HG03571 (cell line): Measurements from ENCODE around the gene PRX.
"Not testable (repeated sequence)": the region's sequence is repeated elsewhere in the genome, so short reads cannot be mapped to it uniquely, and the experiment has no call there.

Source experiments
- ATAC-seq: cut with Tn5 transposase; IDR thresholded peaks from one replicate; pipeline ENCODE4 v1.9.1; 2021; ENCODE audit not compliant: unreplicated experiment

Gene PRX

GRCh38 chr19:40416918-40417642 is 3.9 kb upstream of the PRX start:
- no peak for ATAC-seq

DNA sequence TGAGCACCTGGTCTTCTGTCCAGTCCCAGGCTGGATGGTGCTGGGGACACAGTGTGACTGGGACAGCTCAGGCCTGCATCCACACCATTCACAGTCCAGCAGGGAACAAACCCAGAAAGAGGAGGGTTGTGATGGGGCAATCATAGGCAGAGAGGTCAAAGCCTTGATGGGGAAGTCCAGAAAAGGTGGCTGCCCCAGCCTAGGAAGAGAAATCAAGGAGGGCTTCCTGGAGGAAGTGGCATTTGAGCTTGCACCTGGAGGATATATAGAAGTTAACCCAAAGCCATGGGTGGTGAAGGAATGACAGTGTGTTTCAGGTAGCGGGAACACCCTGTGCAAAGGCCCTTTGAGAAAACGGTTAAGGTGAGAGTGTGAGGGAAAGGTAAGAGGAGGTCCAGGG is 2.6 kb upstream of the PRX start:
- no peak for ATAC-seq

DNA sequence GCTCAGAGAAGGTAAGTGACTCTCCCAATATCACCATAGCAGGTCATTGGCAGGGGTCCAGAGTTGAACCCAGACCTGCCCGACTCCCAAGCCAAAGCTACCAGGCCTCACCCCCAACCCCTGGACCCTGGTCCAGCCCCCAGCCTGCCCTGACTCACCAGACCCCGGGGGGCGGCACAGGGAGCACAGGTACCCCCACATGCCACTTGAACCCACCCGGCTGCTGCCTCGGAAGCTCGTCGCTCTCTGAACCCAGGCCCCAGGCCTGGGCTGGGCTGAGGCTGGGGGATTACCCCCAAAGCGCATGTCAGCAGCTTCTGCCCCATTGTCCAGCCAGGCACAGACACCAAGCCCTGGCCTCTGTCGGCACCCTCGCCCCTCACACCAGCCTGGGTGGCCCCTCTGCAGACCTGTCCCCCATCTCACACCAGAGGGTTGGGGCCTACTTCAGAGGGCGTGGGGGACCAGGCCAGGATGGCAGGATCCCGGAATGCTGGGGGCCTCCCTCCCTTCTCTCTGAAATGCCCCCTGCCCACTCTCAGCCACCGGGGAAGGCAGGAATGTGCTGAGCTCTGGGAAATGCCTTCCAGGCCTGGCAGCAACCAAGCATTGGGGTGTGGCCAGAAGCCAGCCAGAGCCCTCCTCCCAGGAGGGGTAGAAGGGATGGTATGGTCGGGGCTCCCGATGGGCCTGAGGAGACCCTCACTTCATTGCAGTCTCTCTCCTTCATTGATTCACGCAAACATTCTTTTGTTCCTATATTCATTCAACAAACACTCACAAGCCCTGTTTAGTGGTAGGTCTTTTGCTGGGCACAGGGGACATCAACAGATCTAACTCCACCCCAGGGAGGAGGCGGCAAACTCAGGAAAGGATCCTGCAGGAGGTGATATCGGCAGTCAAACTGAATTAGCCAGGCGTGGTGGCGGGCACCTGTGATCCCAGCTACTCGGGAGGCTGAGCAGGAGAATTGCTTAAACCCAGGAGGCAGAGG is 1.7 kb upstream of the PRX start:
- no peak for ATAC-seq

- ATAC-seq: no peak
Measured at GRCh38 chr19:40412866-40413265, 312 bp downstream of the PRX start.

DNA sequence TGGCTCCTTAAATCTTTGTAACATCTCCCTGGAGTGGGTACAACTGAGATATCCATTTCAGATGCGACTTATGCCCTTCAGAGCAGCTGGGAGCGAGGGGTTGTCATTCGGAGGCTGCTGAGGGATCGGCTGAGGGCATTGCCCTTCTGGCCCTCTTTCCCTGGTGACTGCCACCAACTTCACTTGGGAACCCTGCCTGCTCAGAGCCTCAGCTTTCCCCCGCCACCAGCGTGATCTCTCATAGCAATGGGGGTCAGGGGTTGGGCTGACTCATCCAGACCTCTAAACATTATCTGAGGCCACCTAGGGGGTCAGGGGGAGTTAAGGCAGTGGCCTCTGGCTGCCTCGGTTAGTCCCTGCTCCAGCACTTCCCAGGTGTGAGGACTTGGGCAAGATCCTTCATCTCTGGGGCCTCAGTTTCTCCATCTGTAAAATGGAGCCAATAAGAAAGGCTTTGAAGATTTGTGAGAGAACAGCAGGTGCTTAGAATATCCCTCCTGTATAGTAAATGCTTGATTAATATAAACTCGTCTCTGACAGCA is 1.1 kb downstream of the PRX start:
- no peak for ATAC-seq

DNA sequence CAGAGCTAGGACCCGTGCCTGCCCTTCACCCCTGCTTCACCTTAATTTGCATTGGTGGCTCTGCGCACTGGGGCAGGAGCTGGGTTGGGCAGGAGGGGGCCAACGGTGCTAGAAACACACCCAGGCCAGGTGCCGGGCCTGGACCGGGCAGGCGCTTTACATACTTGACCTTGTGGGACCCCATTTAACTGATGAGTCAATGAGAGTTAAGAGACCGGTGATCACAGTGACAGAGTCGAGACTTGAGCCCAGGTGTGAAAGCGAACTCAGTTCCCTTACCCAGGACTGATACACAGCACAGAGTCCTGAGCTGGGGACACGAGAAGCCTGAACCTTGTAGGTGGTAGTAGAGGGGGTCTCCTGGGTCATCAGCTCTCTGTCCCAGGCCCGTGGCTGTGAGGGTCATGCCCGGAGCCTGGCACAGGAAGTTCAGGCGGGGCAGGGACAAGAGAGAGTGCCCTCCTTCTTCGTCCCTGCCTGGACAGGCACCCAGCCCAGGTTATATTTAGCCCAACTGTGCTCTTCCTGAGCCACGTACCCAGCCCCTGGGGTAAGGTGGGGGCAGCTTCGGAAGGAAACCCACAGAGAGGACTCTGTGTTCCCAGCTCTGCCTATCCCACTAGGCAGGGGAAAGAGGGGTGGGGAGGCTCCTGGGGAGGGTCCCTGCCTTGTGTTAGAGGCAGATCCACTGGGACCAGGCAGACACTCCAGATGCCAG is 1.9 kb downstream of the PRX start:
- ATAC-seq: no peak

GRCh38 chr19:40410030-40410389 is 3.2 kb downstream of the PRX start:
- no peak for ATAC-seq

DNA sequence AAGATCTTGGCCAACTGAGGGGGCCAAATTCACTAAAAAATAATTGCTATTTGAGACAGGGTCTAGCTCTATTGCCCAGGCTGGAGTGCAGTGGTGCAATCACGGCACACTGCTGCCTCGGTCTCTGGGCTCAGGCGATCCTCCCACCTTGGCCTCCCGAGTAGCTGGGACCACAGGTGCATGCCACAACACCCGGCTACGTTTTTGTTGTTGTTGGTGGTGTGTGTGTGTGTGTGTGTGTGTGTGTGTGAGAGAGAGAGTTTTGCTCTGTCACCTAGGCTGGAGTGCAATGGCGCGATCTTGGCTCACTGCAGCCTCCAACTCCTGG is 4.6 kb downstream of the PRX start:
- not testable (repeated sequence) for ATAC-seq

DNA sequence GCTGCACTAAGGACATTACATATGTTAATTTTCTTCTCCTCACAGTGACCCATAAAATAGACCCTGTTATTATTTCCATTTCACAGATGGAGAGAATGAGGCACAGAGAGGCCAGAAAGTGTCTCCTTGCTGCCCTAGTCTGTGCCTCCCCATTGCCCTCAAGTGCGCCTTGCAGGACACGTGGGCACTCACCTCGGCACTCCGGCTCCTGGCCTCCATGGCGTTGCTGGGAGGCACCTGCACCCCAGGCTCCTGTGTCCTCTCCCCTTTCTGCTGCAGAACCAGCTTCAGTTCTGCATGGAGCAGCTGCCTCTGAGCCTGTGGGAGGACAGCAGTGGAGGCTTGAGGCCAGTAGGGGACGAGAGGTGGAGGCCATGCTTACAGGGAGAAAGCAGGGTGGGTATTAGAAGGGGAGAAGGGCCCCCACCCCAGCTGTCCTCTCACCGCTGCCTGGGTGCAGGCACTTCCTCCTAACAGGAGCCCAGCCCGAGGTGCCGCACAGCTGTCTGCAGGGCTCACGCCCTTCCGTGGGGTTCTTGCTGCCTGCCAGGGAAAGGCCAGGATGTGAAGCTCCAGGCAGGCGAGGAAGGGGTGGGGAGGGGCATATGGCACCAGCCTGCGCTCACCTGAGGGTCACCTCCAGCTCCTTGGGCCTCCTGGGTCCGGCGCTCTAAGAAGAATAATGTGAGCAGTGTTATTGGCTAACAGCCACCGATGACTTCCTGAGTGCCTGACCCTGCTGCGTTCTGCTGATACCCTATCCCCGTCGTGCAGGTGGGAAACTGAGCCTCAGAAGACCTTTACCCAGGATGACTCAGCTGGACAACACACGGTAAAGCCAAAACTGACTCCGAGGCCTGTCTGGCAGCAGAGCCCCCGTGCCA is 5.2 kb downstream of the PRX start:
- no peak for ATAC-seq

GRCh38 chr19:40403262-40403984 is 9.8 kb downstream of the PRX start:
- ATAC-seq: peak; percentile 57

- no peak for ATAC-seq
Measured at GRCh38 chr19:40400559-40400958, 12.6 kb downstream of the PRX start.

DNA sequence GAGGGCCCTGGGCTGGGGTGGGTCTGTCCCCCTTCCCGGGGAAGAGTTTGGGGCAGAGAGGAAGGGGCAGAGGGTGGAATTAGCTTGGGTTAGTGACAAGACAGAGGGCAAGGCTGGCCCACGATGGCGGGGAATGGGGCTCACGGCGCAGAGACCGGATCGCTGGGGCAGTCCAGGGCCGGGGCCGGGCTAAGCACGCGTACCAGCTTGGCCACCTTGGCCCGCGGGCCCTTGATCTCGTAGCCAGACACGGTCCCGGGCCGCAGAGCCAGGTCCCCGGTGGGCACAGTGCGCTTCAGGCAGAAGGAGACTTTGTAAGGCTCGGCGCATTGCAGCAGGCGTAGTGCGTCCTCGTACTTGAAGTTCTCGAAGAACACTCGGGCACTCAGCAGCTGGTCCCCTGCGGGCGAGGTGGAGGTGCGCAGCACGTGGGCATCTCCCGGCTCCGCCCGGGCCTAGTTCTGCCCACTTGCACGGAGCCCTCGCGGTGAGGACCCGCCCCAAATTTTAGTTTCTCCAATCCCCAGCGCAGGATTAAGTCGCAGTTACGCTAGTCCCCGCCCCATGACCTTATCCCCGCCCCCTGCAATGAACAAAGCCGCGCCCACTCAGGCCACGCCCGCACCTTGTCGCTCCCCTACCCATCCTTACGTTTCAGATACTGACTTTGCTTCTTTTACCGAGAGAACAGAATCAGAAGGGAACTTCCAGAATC is 14.6 kb downstream of the PRX start:
- ATAC-seq: no peak

DNA sequence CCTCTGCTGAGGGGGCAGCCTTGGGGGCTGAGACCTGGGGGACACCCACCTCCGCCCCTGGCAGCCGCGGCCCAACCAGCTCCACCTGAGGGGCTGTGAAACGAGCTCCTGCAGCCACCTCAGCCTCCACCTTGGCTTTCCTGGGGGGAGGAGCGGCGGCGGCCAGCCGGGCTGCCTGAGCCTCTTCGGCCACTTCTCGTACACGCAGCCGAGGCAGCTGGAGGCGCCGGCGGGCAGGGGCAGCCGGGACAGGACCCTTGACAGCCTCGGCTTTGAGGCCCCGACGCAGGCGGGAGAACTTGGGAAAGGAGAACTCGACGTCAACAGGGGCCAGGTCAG is 15.6 kb downstream of the PRX start:
- ATAC-seq: no peak

- ATAC-seq: no peak
Measured at GRCh38 chr19:40396886-40397567, 16.2 kb downstream of the PRX start.

DNA sequence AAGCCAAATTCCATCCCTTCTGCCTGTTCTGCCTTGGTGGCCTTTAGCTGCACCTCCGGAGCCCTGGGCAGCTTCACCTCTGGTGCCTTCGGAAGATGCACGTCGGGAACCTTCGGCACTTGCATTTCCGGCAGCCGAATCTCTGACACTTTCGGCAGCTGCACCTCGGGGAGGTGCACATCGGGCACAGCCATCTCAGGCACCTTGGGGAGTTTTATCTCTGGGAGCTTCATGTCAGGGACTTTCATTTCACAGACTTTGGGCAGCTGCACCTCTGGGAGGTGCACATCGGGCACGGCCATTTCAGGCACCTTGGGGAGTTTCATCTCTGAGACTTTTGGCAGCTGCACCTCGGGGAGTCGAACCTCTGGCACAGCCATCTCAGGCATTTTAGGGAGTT is 17.2 kb downstream of the PRX start:
- ATAC-seq: no peak

GRCh38 chr19:40394816-40395210 is 18.4 kb downstream of the PRX start:
- ATAC-seq: no peak

DNA sequence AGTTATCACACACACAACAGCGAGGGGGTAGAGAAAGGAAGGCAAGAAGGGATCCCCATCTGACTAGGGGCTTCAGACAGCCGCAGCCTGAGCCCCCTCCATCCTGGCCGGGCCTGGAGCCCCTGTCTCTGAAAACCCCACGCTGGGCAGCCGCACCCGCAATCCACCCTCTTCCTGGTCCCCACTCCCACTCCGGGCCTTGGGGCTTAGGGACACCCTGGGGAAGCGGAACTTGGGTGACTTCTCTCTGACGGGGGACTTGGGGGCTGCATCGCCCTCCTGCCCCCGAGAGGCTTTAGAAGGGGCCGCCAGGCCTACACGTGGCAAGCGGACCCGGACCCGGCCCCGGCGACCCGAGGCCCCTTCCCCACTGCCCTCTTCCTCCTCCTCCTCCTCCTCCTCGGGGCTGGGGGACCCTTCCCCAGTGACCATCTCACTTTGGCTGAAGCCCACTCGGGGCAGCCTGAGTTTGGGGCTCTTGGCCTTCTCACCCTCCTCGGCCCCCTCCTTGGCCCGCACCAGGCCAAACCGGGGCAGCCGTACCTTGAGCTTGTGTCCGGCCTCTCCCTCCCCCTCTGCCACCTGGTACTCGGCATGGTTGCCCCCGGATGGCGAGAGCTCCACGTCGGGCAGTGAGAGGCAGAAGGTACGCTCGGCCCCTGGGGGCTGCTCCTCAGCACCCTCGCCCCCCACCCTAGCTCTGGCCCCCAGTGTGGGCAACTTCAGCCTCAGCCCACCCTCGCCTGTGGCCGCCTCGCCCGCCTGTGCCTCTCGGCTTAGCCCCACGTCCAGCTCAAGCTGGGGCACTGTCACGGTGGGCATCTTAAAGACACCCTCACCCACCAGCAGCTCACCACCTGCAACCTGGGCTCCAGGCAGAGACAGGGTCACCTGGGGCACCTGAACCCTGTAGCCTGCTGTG is 19.0 kb downstream of the PRX start:
- ATAC-seq: no peak
